22Rv1 (cell line): ENCODE measurements around the gene GLIS1.

Source experiments
- ZFX ChIP-seq: fragments of 450-650 bp; IDR thresholded peaks from 2 replicates; pipeline ENCODE4 v1.6.1; 2017; ENCODE audit warnings: antibody characterized with exemption, borderline replicate concordance
- TF ChIP-seq, protein P1 (sequence below): fragments of 450-650 bp; IDR thresholded peaks from 2 replicates; pipeline ENCODE4 v1.5.1; 2017; ENCODE audit warnings: mild to moderate bottlenecking

DNA sequence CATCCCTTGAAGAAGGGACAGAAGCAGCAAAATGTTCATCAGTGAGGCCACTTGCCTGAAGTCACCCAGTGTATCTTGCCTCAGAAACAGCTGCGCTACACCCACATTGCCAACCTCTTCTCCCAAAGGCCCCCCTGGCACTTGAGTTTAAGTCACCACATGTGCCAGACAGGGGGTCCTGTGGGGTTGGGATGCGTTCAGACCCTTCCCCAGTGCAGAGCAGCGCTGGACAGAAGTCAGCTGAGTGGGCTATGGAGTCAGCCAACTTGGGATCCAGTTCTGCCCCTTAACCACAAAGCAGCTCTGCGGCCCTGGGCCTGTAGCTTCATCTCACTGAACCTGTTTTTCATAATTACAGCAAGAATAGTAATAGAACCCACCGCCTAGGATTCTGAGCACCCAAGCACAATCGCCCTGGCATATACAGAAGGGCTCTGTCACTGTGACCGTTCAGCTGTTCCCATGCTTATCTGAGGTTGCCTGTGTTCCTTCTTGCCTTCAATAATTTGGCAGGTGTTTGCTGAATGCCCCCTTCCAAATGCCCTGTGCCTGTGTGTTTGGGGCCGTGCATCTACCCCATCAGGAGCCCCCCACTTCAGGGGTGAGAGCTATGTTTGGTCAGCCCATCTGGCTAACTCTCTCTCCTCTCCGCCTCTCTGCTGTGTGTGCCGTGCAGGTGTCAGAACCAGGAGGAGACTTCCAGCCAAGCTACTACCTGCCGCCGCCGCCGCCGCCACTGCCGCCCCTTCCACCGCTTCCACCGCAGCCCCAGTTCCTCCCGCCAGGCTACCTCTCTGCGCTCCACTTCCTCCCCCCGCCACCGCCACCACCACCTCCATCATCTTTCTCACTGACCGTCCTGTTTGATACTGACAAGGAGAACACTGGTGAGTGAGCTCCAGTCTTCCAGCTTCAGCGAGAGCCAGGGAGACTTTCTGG lies 274.7 kb downstream of the GLIS1 start:
- TF ChIP-seq, protein P1, sequence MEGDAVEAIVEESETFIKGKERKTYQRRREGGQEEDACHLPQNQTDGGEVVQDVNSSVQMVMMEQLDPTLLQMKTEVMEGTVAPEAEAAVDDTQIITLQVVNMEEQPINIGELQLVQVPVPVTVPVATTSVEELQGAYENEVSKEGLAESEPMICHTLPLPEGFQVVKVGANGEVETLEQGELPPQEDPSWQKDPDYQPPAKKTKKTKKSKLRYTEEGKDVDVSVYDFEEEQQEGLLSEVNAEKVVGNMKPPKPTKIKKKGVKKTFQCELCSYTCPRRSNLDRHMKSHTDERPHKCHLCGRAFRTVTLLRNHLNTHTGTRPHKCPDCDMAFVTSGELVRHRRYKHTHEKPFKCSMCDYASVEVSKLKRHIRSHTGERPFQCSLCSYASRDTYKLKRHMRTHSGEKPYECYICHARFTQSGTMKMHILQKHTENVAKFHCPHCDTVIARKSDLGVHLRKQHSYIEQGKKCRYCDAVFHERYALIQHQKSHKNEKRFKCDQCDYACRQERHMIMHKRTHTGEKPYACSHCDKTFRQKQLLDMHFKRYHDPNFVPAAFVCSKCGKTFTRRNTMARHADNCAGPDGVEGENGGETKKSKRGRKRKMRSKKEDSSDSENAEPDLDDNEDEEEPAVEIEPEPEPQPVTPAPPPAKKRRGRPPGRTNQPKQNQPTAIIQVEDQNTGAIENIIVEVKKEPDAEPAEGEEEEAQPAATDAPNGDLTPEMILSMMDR: no peak
- no peak for TF ChIP-seq ZFX
